MCF 10A (cell line): ENCODE results near the gene R3HDM4. TPM values are rescaled to one million over a fixed set of nuclear protein-coding genes. Genes with fewer than 3 reads are reported as not detected.

Source experiments
- BruUV-seq: library from RNA; stranded (reverse); fragments of 400-500 nt; replicated peaks from 2 replicates; lab custom pipeline; 2021; lab: Mats Ljungman, UMichigan
- CTCF ChIA-PET: fragments of 300-600 bp; sonication (Branson Sonifier 250); formaldehyde crosslinking; extraction: SDS; loops from one replicate; lab custom pipeline; 2021; ENCODE audit warnings: antibody characterized with exemption, inconsistent platforms; lab: Yijun Ruan, JAX
- POLR2A ChIA-PET: fragments of 300-600, 350-650 bp; sonication (Branson Sonifier 250); formaldehyde crosslinking; extraction: SDS; loops from one replicate; lab custom pipeline; 2020; ENCODE audit warnings: antibody characterized with exemption, inconsistent platforms; lab: Yijun Ruan, JAX
- DNase-seq: peaks from one replicate; pipeline ENCODE4 v3.0.0-alpha.2; 2018; ENCODE audit not compliant: unreplicated experiment
- H3K27ac Mint-ChIP-seq: one replicate; pipeline ENCODE4 v1.8.0; 2022; ENCODE audit warnings: mild to moderate bottlenecking, low read depth, mixed read lengths; ENCODE audit not compliant: unreplicated experiment
- H3K27me3 Mint-ChIP-seq: one replicate; pipeline ENCODE4 v1.8.0; 2022; ENCODE audit warnings: mixed read lengths; ENCODE audit not compliant: insufficient read depth, unreplicated experiment
- H3K36me3 Mint-ChIP-seq: one replicate; pipeline ENCODE4 v1.8.0; 2022; ENCODE audit warnings: mild to moderate bottlenecking, moderate library complexity, mixed read lengths; ENCODE audit not compliant: insufficient read depth, unreplicated experiment
- H3K4me1 Mint-ChIP-seq: one replicate; pipeline ENCODE4 v1.8.0; 2022; ENCODE audit warnings: mixed read lengths; ENCODE audit not compliant: insufficient read depth, unreplicated experiment
- H3K4me3 Mint-ChIP-seq: one replicate; pipeline ENCODE4 v1.8.0; 2022; ENCODE audit warnings: mild to moderate bottlenecking, moderate library complexity, mixed read lengths; ENCODE audit not compliant: unreplicated experiment
- H3K9me3 Mint-ChIP-seq: one replicate; pipeline ENCODE4 v1.8.0; 2022; ENCODE audit warnings: mixed read lengths; ENCODE audit not compliant: unreplicated experiment
- CTCF ChIP-seq: fragments of 200-600 bp; IDR thresholded peaks from one replicate; pipeline ENCODE4 v1.8.0; 2022; ENCODE audit warnings: antibody characterized with exemption, mild to moderate bottlenecking; ENCODE audit not compliant: unreplicated experiment
- intact Hi-C: fragments of 100-400 bp; cut with micrococcal nuclease; formaldehyde crosslinking; loops from 2 replicates; pipeline ENCODE4 v1.14.1; 2022
- total RNA-seq: library from RNA; stranded (reverse); gene quantifications from 2 replicates; pipeline ENCODE4 v1.2.3, GENCODE V29; 2022

R3HDM4 gene
- total RNA-seq, 1 experiment from 2014 or later, result 73.6 TPM

- DNase-seq, result no peak
- no peak for TF ChIP-seq CTCF
- intact Hi-C loops, result loop anchor here (5.0 kb wide), 1 partner anchor 41 kb away; the partner anchor contains the start of gene R3HDM4
- H3K27me3 Mint-ChIP-seq, result no peaks in the 10 kb centered on the region
- no TSS peak for BruUV-seq
- POLR2A ChIA-PET, result no interaction called here
- no peaks in the 10 kb centered on the region for H3K9me3 Mint-ChIP-seq
- H3K36me3 Mint-ChIP-seq, result peaks cover 40% of the 10 kb centered on the region
- CTCF ChIA-PET, result interaction anchor here (0.5 kb wide), 1 partner anchor 14 kb away, joined by 3 read pairs; no protein-coding TSS in a partner anchor
- peaks cover 24% of the 10 kb centered on the region for H3K4me1 Mint-ChIP-seq
- H3K4me3 Mint-ChIP-seq, result peak overlapping the region; percentile 75
- H3K27ac Mint-ChIP-seq, result no peak overlapping the region
Measured at GRCh38 chr19:870963-871401, 42.0 kb downstream of the R3HDM4 start.

- intact Hi-C loops, result loop anchor here (5.0 kb wide), 1 partner anchor 42 kb away; the partner anchor contains the start of gene R3HDM4
- H3K36me3 Mint-ChIP-seq, result peaks cover 36% of the 10 kb centered on the region
- no peak for DNase-seq
- H3K27me3 Mint-ChIP-seq, result no peaks in the 10 kb centered on the region
- POLR2A ChIA-PET, result no interaction called here
- H3K4me3 Mint-ChIP-seq, result peak overlapping the region; percentile 21
- no peak for TF ChIP-seq CTCF
- CTCF ChIA-PET, result interaction anchor here (1.0 kb wide), 1 partner anchor 14 kb away, joined by 3 read pairs; no protein-coding TSS in a partner anchor
- no TSS peak for BruUV-seq
- H3K27ac Mint-ChIP-seq, result no peak overlapping the region
- peaks cover 24% of the 10 kb centered on the region for H3K4me1 Mint-ChIP-seq
- H3K9me3 Mint-ChIP-seq, result no peaks in the 10 kb centered on the region
Measured at GRCh38 chr19:870314-870713, 42.7 kb downstream of the R3HDM4 start.

GRCh38 chr19:869245-870177, 43.5 kb downstream of the R3HDM4 start:
- intact Hi-C loops, result loop anchor here (5.0 kb wide), 1 partner anchor 43 kb away; the partner anchor contains the start of gene R3HDM4
- Mint-ChIP-seq H3K27me3 (no peaks in the 10 kb centered on the region), H3K36me3 (peaks cover 29% of the 10 kb centered on the region), H3K9me3 (no peaks in the 10 kb centered on the region), H3K4me3 (no peak overlapping the region), H3K27ac (no peak overlapping the region), H3K4me1 (peaks cover 24% of the 10 kb centered on the region)
- POLR2A ChIA-PET, result no interaction called here
- CTCF ChIA-PET, result interaction anchor here (0.6 to 1.0 kb wide), 2 partner anchors 13 to 129 kb away, joined by 3 read pairs; no protein-coding TSS in a partner anchor
- peak; percentile 92 for DNase-seq
- no TSS peak for BruUV-seq
- TF ChIP-seq CTCF, result no peak

GRCh38 chr19:868458-869244, 44.4 kb downstream of the R3HDM4 start:
- intact Hi-C loops, result no loop called here
- DNase-seq, result no peak
- Mint-ChIP-seq H3K4me1 (peaks cover 24% of the 10 kb centered on the region), H3K4me3 (no peak overlapping the region), H3K9me3 (no peaks in the 10 kb centered on the region), H3K36me3 (peaks cover 26% of the 10 kb centered on the region), H3K27me3 (no peaks in the 10 kb centered on the region), H3K27ac (no peak overlapping the region)
- ChIA-PET CTCF (no interaction called here), POLR2A (no interaction called here)
- BruUV-seq, result no TSS peak
- no peak for TF ChIP-seq CTCF
